Activated CD4-positive, alpha-beta T cell treated with anti-CD3 and anti-CD28 coated beads, Interleukin-2, amount 10 ng/mL, durations not matched to agents 24 days and 14 days (primary cell): ENCODE results near the gene RGL3. TPM values are rescaled to one million over a fixed set of nuclear protein-coding genes. Genes with fewer than 3 reads are reported as not detected.

Experiments
- DNase-seq: peaks from one replicate; pipeline ENCODE4 v3.0.0; 2022
- H3K27ac Mint-ChIP-seq: one replicate; pipeline ENCODE4 v1.8.0; 2022; ENCODE audit warnings: mild to moderate bottlenecking, mixed read lengths
- H3K27me3 Mint-ChIP-seq: one replicate; pipeline ENCODE4 v1.8.0; 2022; ENCODE audit warnings: mixed read lengths
- H3K36me3 Mint-ChIP-seq: one replicate; pipeline ENCODE4 v1.8.0; 2022; ENCODE audit warnings: low read depth, mild to moderate bottlenecking, mixed read lengths
- H3K4me1 Mint-ChIP-seq: one replicate; pipeline ENCODE4 v1.8.0; 2021; ENCODE audit warnings: mixed read lengths
- H3K4me3 Mint-ChIP-seq: one replicate; pipeline ENCODE4 v1.8.0; 2022; ENCODE audit warnings: mild to moderate bottlenecking, moderate library complexity, mixed read lengths
- H3K9me3 Mint-ChIP-seq: one replicate; pipeline ENCODE4 v1.8.0; 2021; ENCODE audit warnings: mixed read lengths
- intact Hi-C: fragments of 100-400 bp; cut with micrococcal nuclease; formaldehyde crosslinking; loops from one replicate; pipeline ENCODE4 v1.15.1; 2023
- total RNA-seq: library from RNA; stranded (reverse); gene quantifications from 2 replicates; pipeline ENCODE4 v1.2.3, GENCODE V29; 2022

RGL3 gene
- total RNA-seq, 1 donor from 2014 or later = not detected

GRCh38 chr19:11377756-11378155 is 41.4 kb downstream of the RGL3 start:
- intact Hi-C loops = no loop called here
- H3K27ac Mint-ChIP-seq = no peak overlapping the region
- peaks cover 2% of the 10 kb centered on the region for H3K27me3 Mint-ChIP-seq
- peaks cover 14% of the 10 kb centered on the region for H3K36me3 Mint-ChIP-seq
- H3K4me1 Mint-ChIP-seq = peaks cover 45% of the 10 kb centered on the region
- no peaks in the 10 kb centered on the region for H3K9me3 Mint-ChIP-seq
- no peak overlapping the region for H3K4me3 Mint-ChIP-seq
- DNase-seq = no peak

- no peak overlapping the region for H3K4me3 Mint-ChIP-seq
- peak overlapping the region; percentile 85 for H3K27ac Mint-ChIP-seq
- peaks cover 14% of the 10 kb centered on the region for H3K36me3 Mint-ChIP-seq
- peak; percentile 80 for DNase-seq
- H3K27me3 Mint-ChIP-seq = no peaks in the 10 kb centered on the region
- H3K4me1 Mint-ChIP-seq = peaks cover 43% of the 10 kb centered on the region
- intact Hi-C loops = no loop called here
- no peaks in the 10 kb centered on the region for H3K9me3 Mint-ChIP-seq
These were observed 41.9 kb downstream of the RGL3 start for GRCh38 chr19:11377237-11377636.

GRCh38 chr19:11375143-11375948 is 43.8 kb downstream of the RGL3 start:
- Mint-ChIP-seq H3K36me3 (peaks cover 17% of the 10 kb centered on the region), H3K27me3 (no peaks in the 10 kb centered on the region), H3K9me3 (no peaks in the 10 kb centered on the region), H3K4me3 (no peak overlapping the region), H3K27ac (no peak overlapping the region), H3K4me1 (peaks cover 32% of the 10 kb centered on the region)
- intact Hi-C loops = loop anchor here (1.0 to 2.0 kb wide), 2 partner anchors 60 to 129 kb away; partner anchors contain the start of genes ODAD3, PRKCSH and ZNF653
- DNase-seq = peak; percentile 94

GRCh38 chr19:11374433-11375142 is 44.5 kb downstream of the RGL3 start, which contains the start of gene SWSAP1:
Gene SWSAP1 (plus strand): TSS chr19:11374666. CDS start chr19:11374681, 15 bp downstream.
- Mint-ChIP-seq H3K9me3 (no peaks in the 10 kb centered on the region), H3K36me3 (peaks cover 14% of the 10 kb centered on the region), H3K4me1 (peaks cover 25% of the 10 kb centered on the region), H3K4me3 (no peak within 1 kb of the TSS), H3K27me3 (no peaks in the 10 kb centered on the region), H3K27ac (no peak within 1 kb of the TSS)
- peak; percentile 99 for DNase-seq
- intact Hi-C loops = loop anchor here (1.0 to 2.0 kb wide), 3 partner anchors 28 to 130 kb away; partner anchors contain the start of genes CCDC159, ODAD3, PRKCSH and TMEM205

- no peaks in the 10 kb centered on the region for H3K9me3 Mint-ChIP-seq
- no peak overlapping the region for H3K4me3 Mint-ChIP-seq
- no peaks in the 10 kb centered on the region for H3K27me3 Mint-ChIP-seq
- H3K27ac Mint-ChIP-seq = no peak overlapping the region
- peaks cover 27% of the 10 kb centered on the region for H3K4me1 Mint-ChIP-seq
- DNase-seq = no peak
- H3K36me3 Mint-ChIP-seq = peaks cover 20% of the 10 kb centered on the region
- intact Hi-C loops = loop anchor here (1.0 to 2.0 kb wide), 2 partner anchors 28 to 131 kb away; partner anchors contain the start of genes CCDC159, TMEM205 and ZNF653
These were observed 45.2 kb downstream of the RGL3 start for GRCh38 chr19:11373885-11374432.

GRCh38 chr19:11373166-11373884 is 45.8 kb downstream of the RGL3 start:
- intact Hi-C loops = no loop called here
- H3K27me3 Mint-ChIP-seq = no peaks in the 10 kb centered on the region
- no peaks in the 10 kb centered on the region for H3K9me3 Mint-ChIP-seq
- H3K36me3 Mint-ChIP-seq = peaks cover 22% of the 10 kb centered on the region
- no peak for DNase-seq
- H3K4me3 Mint-ChIP-seq = no peak overlapping the region
- H3K27ac Mint-ChIP-seq = peak overlapping the region; percentile 29
- peaks cover 23% of the 10 kb centered on the region for H3K4me1 Mint-ChIP-seq

GRCh38 chr19:11370744-11371143 is 48.4 kb downstream of the RGL3 start:
- intact Hi-C loops = no loop called here
- Mint-ChIP-seq H3K9me3 (no peaks in the 10 kb centered on the region), H3K4me1 (peaks cover 7% of the 10 kb centered on the region), H3K4me3 (no peak overlapping the region), H3K27ac (no peak overlapping the region), H3K36me3 (peaks cover 19% of the 10 kb centered on the region), H3K27me3 (no peaks in the 10 kb centered on the region)
- DNase-seq = no peak

GRCh38 chr19:11367528-11367927 is 51.6 kb downstream of the RGL3 start:
- no peak overlapping the region for H3K4me3 Mint-ChIP-seq

GRCh38 chr19:11365557-11366117 is 53.5 kb downstream of the RGL3 start:
- no peak for DNase-seq
- Mint-ChIP-seq H3K27ac (no peak overlapping the region), H3K9me3 (no peaks in the 10 kb centered on the region), H3K27me3 (no peaks in the 10 kb centered on the region), H3K4me3 (no peak overlapping the region), H3K36me3 (peaks cover 15% of the 10 kb centered on the region), H3K4me1 (peaks cover 2% of the 10 kb centered on the region)
- intact Hi-C loops = no loop called here

More at GRCh38 chr19:11367528-11367927, 51.6 kb downstream of the RGL3 start:
- peaks cover 19% of the 10 kb centered on the region for H3K36me3 Mint-ChIP-seq
- no peaks in the 10 kb centered on the region for H3K27me3 Mint-ChIP-seq
- intact Hi-C loops = no loop called here
- H3K27ac Mint-ChIP-seq = no peak overlapping the region
- no peaks in the 10 kb centered on the region for H3K9me3 Mint-ChIP-seq
- no peak for DNase-seq
- peaks cover 2% of the 10 kb centered on the region for H3K4me1 Mint-ChIP-seq

- intact Hi-C loops = no loop called here
- H3K4me3 Mint-ChIP-seq = no peak overlapping the region
- no peaks in the 10 kb centered on the region for H3K9me3 Mint-ChIP-seq
- DNase-seq = no peak
- peaks cover 14% of the 10 kb centered on the region for H3K36me3 Mint-ChIP-seq
- H3K4me1 Mint-ChIP-seq = peaks cover 2% of the 10 kb centered on the region
- H3K27ac Mint-ChIP-seq = no peak overlapping the region
- H3K27me3 Mint-ChIP-seq = no peaks in the 10 kb centered on the region
These were observed 54.2 kb downstream of the RGL3 start for GRCh38 chr19:11364935-11365334.

GRCh38 chr19:11364296-11364904 is 54.7 kb downstream of the RGL3 start:
- no peak overlapping the region for H3K27ac Mint-ChIP-seq
- no peak overlapping the region for H3K4me3 Mint-ChIP-seq
- DNase-seq = no peak
- no peaks in the 10 kb centered on the region for H3K9me3 Mint-ChIP-seq
- peaks cover 2% of the 10 kb centered on the region for H3K4me1 Mint-ChIP-seq
- H3K27me3 Mint-ChIP-seq = no peaks in the 10 kb centered on the region
- intact Hi-C loops = no loop called here
- peaks cover 11% of the 10 kb centered on the region for H3K36me3 Mint-ChIP-seq

GRCh38 chr19:11363881-11364280 is 55.2 kb downstream of the RGL3 start:
- intact Hi-C loops = no loop called here
- DNase-seq = no peak
- H3K36me3 Mint-ChIP-seq = peaks cover 8% of the 10 kb centered on the region
- peaks cover 2% of the 10 kb centered on the region for H3K27me3 Mint-ChIP-seq
- no peaks in the 10 kb centered on the region for H3K9me3 Mint-ChIP-seq
- no peak overlapping the region for H3K27ac Mint-ChIP-seq
- H3K4me3 Mint-ChIP-seq = no peak overlapping the region
- no peaks in the 10 kb centered on the region for H3K4me1 Mint-ChIP-seq
